Left cardiac atrium (tissue), 4 donors: Measurements from ENCODE around the gene CLMN. TPM values are rescaled to one million over a fixed set of nuclear protein-coding genes. Genes with fewer than 3 reads are reported as not detected.

Experiments used
- ATAC-seq, 2 donors: fragments of 200-7000 bp; cut with Tn5 transposase; one replicate each; pipeline ENCODE4 v1.9.1; 2020; ENCODE audit warnings: mild to moderate bottlenecking in 2 of 2, moderate library complexity in 2 of 2
- DNase-seq: peaks from one replicate; pipeline ENCODE4 v3.0.0-alpha.2; 2020
- intact Hi-C, 2 donors: fragments of 100-400 bp; cut with DNase I; formaldehyde crosslinking; loops; one replicate each; pipeline versions ENCODE4 v1.14.1 to v1.15.1; 2022 to 2023
- total RNA-seq, 2 donors: library from RNA; stranded (reverse); fragmentation: NEBNext Ultra II Directional; extraction: Animal tissue kit (Norgen Biotek cat#: 25700); gene quantifications; one replicate each; pipeline ENCODE4 v1.2.1, GENCODE V29; 2021
- donor health status: DM: no; HTN: yes; CAD: no.
- donor health status: DM: no; HTN: yes; CAD: no; lungs with severe emphysema.
- donor health status: DM: yes; HTN: yes; CAD: no.
- donor health status: Dilated cardiomyopathy.

CLMN gene
- total RNA-seq, 2 donors from 2014 or later = 11.1 to 13.2 TPM

- intact Hi-C loops = no loop called here
- DNase-seq (no peak), ATAC-seq (no peak)
Observed at GRCh38 chr14:95323917-95324316, 4.2 kb upstream of the CLMN start.

GRCh38 chr14:95323361-95323760, 3.7 kb upstream of the CLMN start:
- DNase-seq = no peak
- ATAC-seq = no peak
- intact Hi-C loops = no loop called here

- ATAC-seq = no peak
- DNase-seq = no peak
- intact Hi-C loops = no loop called here
Observed at GRCh38 chr14:95322651-95323050, 2.9 kb upstream of the CLMN start.

GRCh38 chr14:95321693-95322455, 2.2 kb upstream of the CLMN start:
- intact Hi-C loops = no loop called here
- no peak for ATAC-seq

GRCh38 chr14:95320955-95321600, 1.4 kb upstream of the CLMN start:
- no peak for DNase-seq
- ATAC-seq = no peak
- intact Hi-C loops = no loop called here

More at GRCh38 chr14:95321693-95322455, 2.2 kb upstream of the CLMN start:
- no peak for DNase-seq

- DNase-seq = no peak
- ATAC-seq = peak; percentile 1 to 8
- intact Hi-C loops = no loop called here
Observed at GRCh38 chr14:95320078-95320895, 579 bp upstream of the CLMN start.

- ATAC-seq = no peak
- DNase-seq = no peak
- intact Hi-C loops = no loop called here
Observed at GRCh38 chr14:95318399-95319311, 1.1 kb downstream of the CLMN start.

GRCh38 chr14:95317817-95318343, 1.8 kb downstream of the CLMN start:
- ATAC-seq (no peak), DNase-seq (no peak)
- intact Hi-C loops = no loop called here

- intact Hi-C loops = no loop called here
- ATAC-seq (no peak), DNase-seq (no peak)
Observed at GRCh38 chr14:95316821-95317220, 2.9 kb downstream of the CLMN start.

- ATAC-seq (no peak), DNase-seq (no peak)
- intact Hi-C loops = no loop called here
Observed at GRCh38 chr14:95315579-95315978, 4.1 kb downstream of the CLMN start.

- DNase-seq = no peak
- no peak for ATAC-seq
- intact Hi-C loops = no loop called here
Observed at GRCh38 chr14:95315156-95315555, 4.6 kb downstream of the CLMN start.

GRCh38 chr14:95314609-95315008, 5.1 kb downstream of the CLMN start:
- ATAC-seq = peak; percentile 56 to 73
- no peak for DNase-seq
- intact Hi-C loops = no loop called here

GRCh38 chr14:95313707-95314106, 6.0 kb downstream of the CLMN start:
- DNase-seq = peak; percentile 79
- intact Hi-C loops = no loop called here
- ATAC-seq = peak; percentile 81 to 86

- intact Hi-C loops = no loop called here
- ATAC-seq = no peak
- DNase-seq = no peak
Observed at GRCh38 chr14:95313190-95313589, 6.5 kb downstream of the CLMN start.

GRCh38 chr14:95312311-95312710, 7.4 kb downstream of the CLMN start:
- intact Hi-C loops = no loop called here
- ATAC-seq (no peak), DNase-seq (no peak)

GRCh38 chr14:95311752-95312151, 8.0 kb downstream of the CLMN start:
- DNase-seq = no peak

GRCh38 chr14:95310635-95311380, 8.9 kb downstream of the CLMN start:
- no peak for ATAC-seq
- intact Hi-C loops = no loop called here
- no peak for DNase-seq

More at GRCh38 chr14:95311752-95312151, 8.0 kb downstream of the CLMN start:
- intact Hi-C loops = no loop called here
- peak in 1 of 2 donors; percentile 13 for ATAC-seq
